ENCODE measurements around the gene ATR.
"Not testable (repeated sequence)": the region's sequence is repeated elsewhere in the genome, so short reads cannot be mapped to it uniquely, and the experiment has no call there.

ATR gene

GRCh38 chr3:142595141-142595540, 16.6 kb upstream of the ATR start:
- DNase-seq (ENCODE audit: low read depth in 2 of 2) = no peak

GRCh38 chr3:142592268-142592667, 13.7 kb upstream of the ATR start:
- DNase-seq (ENCODE audit: low read depth in 2 of 2) = not testable (repeated sequence)

DNA sequence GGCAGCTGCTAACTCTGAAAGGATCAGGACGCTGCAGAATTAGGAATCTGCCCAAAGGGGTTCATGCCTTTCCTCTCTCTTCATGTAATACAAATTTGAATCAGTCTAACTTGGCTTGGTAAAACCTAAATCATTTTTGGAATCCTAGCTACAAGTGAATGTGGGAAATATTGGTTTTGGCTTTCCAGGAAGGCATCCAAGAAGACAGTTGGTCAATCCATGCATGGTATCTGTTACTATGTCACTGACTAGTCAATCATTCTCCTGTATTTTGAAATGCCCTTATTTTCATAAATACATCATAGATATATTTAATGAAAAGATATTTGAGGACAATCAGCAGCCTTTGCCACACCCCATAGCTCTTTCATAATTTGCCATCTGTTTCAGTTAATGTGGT, 10.2 kb upstream of the ATR start:
- no peak for DNase-seq (ENCODE audit: low read depth in 2 of 2)

DNA sequence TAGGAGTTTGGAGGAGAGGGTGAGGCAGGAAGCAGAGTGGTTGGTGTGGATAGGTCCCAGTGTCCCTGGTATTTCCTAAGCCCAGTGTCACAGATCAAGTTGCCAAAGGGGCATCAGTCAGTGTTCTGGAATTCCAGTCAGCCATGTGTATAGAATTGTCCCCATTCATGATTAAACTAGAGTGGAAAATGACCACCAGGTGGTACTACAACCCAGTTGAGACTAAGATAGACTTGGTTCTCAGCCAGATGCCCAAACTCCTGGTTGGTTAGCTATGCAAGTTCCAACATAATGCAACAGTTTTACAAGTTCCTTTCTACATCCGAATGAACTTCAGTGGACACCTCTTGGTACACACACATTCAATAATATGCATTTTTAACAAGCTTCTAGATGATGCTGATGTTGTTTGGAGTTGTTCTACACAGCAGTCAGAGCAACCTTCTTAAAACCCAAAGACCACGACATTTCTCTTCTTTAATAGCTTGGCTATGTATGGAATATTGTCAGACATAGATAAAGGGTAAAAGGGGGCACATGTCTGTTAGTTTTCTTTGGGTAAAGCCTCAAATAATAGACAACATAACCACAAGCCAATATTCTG, 8.4 kb upstream of the ATR start:
- no peak for DNase-seq (ENCODE audit: low read depth in 2 of 2)

DNA sequence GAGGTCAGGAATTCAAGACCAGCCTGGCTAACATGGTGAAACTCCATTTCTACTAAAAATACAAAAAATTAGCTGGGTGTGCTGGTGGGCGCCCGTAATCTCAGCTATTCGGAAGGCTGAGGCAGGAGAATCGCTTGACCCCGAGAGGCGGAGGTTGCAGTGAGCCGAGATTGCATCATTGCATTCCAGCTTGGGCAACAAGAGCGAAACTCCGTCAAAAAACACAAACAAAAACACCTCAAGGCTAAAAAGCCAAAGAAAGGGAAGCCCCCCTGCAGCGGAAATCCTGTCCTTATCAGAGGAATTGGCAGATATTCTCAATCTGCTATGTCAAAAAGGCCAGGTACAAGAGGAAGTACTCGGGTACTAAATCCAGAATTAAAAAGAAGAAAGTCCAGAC, 2.5 kb upstream of the ATR start:
- not testable (repeated sequence) for DNase-seq (ENCODE audit: low read depth in 2 of 2)

DNA sequence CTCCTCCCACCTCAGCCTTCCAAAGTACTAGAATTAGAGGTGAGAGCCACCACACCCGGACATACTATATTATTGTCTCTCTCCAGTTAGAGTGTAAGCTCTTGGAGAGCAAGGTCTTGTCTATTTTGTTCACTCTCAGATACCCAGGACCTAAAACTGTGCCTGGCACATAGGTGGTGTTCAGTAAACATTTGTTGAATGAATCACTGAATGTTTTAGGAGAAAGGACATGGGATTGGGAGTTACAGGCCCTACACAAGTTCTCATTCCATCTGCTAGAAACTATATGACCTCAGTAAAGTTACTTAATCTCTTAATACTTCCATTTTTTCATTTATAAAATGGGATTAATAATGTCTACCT, 1.5 kb upstream of the ATR start:
- no peak for DNase-seq (ENCODE audit: low read depth in 2 of 2)

GRCh38 chr3:142577696-142578328, 721 bp downstream of the ATR start:
- no peak for DNase-seq (ENCODE audit: low read depth in 2 of 2)

GRCh38 chr3:142576792-142577191, 1.7 kb downstream of the ATR start:
- no peak for DNase-seq (ENCODE audit: low read depth in 2 of 2)

DNA sequence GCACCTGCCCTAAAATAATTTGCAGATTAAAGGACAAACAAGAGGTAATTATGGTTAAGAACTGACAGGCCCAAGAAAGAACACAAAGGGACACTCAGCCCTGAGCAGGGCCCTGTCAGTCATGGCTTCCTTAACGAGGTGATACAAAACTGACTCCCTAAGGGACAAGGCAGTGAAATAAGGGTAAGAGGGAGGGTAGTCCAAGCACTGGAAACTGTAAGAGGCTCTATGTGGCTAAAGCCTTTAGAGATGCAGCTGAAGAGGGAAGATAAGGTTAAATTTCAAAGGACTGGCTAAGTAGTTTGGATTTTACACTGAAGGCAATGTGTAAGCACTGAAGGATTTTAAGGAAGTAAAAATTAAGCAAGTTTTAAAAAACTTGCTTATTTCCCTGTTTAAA, 3.9 kb downstream of the ATR start:
- no peak for DNase-seq (ENCODE audit: low read depth in 2 of 2)

- not testable (repeated sequence) for DNase-seq (ENCODE audit: low read depth in 2 of 2)
These were observed 4.3 kb downstream of the ATR start for GRCh38 chr3:142574223-142574622.

GRCh38 chr3:142569422-142569821, 9.1 kb downstream of the ATR start:
- DNase-seq (ENCODE audit: low read depth in 2 of 2) = not testable (repeated sequence)

DNA sequence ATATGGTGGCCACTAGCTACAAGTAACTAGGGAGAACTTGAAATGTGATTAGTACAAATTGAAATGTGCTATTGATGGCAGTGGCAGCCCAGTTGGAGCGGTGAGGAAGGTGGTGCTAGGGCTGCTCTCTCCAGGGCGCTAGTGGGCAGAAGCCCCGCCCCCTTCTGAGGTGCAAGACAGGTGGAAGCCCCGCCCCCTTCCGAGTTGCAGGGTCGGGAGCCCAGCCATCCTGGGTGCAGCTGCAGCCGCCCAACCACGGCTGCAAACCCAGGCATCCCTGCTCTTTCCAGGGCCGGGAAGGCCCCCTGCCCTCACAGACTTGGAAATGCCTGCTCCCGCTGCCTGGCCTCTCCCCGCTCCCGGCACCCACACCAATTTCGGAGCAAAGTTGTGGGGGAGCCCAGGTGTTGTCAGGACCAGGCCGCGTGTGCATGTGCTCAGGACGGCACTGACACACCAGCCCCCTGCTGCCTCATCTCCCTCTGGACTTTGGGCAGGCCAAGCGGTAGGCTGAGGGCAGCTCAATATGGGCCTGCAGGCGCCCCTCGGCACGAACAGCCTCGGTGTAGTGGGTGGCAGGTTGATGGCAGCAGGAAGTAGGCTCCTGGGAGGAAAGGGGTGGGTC, 10.0 kb downstream of the ATR start:
- no peak for DNase-seq (ENCODE audit: low read depth in 2 of 2)

DNA sequence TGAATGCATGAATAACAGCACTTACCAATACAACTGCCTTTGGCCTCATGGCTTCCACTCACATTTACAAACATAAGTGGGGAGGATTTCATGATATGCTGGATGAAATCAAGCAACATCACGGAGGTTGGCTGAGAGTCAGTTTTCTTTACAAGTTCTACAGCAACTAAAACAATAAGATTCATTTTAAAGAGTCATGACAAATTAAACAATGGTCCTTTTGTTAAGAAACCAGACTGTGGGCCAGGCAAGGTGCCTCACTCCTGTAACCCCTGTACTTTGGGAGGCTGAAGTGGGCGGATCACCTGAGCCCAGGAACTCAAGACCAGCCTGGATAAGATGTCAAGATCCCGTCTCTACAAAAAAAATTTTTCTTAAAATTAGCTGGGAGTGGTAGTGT, 12.4 kb downstream of the ATR start:
- no peak for DNase-seq (ENCODE audit: low read depth in 2 of 2)

DNA sequence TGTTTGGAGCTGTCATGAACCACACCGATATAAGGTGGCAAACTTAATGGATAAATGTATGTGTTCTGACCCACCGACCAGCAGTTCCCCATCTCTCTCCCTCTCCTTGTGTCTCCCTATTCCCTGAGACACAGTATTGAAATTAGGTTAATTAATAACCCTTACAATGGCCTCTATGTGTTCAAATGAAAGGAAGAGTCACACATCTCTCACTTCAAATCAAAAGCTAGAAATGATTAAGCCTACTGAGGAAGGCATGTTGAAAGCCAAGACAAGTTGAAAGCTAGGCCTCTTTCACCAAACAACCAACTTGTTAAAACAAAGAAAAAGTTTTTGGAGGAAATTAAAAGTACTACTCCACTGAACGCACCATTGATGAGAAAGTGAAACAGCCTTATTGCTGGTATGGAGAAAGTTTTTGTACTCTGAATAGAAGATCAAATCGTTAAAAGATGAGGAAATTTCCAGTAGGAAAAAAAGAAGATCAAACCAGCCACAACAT, 15.0 kb downstream of the ATR start:
- no peak for DNase-seq (ENCODE audit: low read depth in 2 of 2)

GRCh38 chr3:142560118-142560517, 18.4 kb downstream of the ATR start:
- DNase-seq (ENCODE audit: low read depth in 2 of 2) = no peak

- DNase-seq (ENCODE audit: low read depth in 2 of 2) = no peak
These were observed 24.8 kb downstream of the ATR start for GRCh38 chr3:142553741-142554140.

GRCh38 chr3:142552579-142552978, 26.0 kb downstream of the ATR start:
- not testable (repeated sequence) for DNase-seq (ENCODE audit: low read depth in 2 of 2)

DNA sequence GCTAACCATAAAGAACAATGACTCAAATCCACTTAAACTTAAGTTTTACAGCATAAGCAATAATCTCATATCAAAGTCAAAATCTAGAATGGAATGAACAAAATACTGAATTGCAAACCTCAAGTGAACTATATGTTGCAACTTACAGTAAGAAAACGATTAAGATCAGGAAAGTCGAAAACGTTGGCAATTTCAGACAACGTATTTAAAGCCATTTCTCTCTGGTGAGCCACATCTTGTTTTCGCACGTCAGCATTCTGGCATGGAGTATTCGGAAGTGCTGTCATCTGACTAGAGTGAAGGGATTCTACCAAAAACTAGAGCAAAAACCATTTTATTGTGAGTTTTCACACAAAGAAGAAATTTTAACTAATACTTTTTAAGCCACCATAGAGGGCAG, 28.5 kb downstream of the ATR start:
- DNase-seq (ENCODE audit: low read depth in 2 of 2) = no peak

DNA sequence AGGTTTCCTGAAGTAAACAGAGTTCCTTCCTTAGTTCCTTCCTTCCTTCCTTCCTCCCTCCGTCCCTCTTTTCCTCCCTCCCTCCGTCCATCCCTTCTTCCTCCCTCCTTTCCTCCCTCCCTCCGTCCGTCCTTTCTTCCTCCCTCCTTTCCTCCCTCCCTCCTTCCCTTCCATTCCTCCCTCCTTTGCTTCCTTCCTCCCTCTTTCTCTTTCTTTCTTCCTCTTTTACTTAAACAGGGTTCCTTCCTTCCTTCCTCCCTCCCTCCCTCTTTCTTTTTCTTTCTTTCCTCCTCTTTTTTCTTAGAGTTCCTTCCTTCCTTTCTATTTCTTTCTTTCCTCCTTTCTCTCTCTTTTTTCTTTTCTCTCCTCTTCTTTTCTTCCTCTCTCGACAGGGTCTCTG, 35.2 kb downstream of the ATR start:
- no peak for DNase-seq (ENCODE audit: low read depth in 2 of 2)

- DNase-seq (ENCODE audit: low read depth in 2 of 2) = no peak
These were observed 36.5 kb downstream of the ATR start for GRCh38 chr3:142542054-142542453.

DNA sequence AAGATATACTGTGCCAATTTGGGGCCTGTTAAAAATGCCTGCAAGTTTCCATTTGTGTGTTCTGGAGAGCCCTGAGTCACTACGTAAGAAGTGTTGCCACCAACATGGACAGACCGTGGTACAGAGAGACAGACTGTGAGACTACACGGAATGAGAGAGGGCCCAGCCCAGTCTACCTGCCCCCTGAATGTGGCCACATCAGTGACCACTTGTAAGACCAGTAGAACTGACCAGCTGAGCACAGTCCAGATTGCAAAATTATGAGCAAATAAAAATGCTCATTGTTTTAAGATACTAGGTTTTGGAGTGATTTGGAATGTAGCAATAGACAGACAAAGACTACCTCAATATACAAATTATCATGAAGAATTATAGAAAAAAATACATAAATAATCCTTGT, 42.0 kb downstream of the ATR start:
- no peak for DNase-seq (ENCODE audit: low read depth in 2 of 2)

GRCh38 chr3:142534543-142534942, 44.0 kb downstream of the ATR start:
- DNase-seq (ENCODE audit: low read depth in 2 of 2) = no peak

DNA sequence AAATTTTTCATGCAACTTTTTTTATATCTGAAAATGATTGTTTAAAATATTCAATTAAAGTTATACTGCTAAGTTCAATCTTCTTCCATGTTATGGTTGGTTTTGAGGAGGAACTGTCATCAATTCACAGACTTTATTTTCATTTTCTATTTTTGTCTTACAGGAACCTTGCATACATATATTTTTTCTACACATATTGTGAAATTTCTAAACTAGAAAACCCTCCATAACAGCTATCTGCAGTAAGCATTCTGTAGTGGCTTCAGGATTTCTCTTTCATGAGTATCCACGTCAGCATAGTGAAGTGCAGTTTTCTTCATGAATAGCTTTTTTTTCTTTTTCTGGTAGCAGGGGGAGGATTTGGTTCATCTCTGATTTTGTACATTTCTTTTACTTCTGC, 48.2 kb downstream of the ATR start:
- DNase-seq (ENCODE audit: low read depth in 2 of 2) = no peak
